ENCODE results near the gene KCNG3.

Gene KCNG3

GRCh38 chr2:42463570-42463969, 30.2 kb downstream of the KCNG3 start:
- Histone ChIP-seq H3K4me3 (ENCODE audit: insufficient read depth, low read length, poor library complexity, severe bottlenecking) (no peak overlapping the region), H3K27me3 (ENCODE audit: low read length) (no peaks in the 10 kb centered on the region), H3K9me2 (replicated peaks; ENCODE audit: insufficient read depth, low read length) (no peaks in the 10 kb centered on the region), H3K36me3 (ENCODE audit: low read length) (no peaks in the 10 kb centered on the region), H3K9me3 (ENCODE audit: insufficient read depth, low read length) (no peaks in the 10 kb centered on the region), H3K27ac (ENCODE audit: low read depth, low read length) (no peak overlapping the region), H3F3A (ENCODE audit: insufficient read depth) (no peaks in the 10 kb centered on the region), H3K9ac (ENCODE audit: low read length) (no peak overlapping the region), H3K4me2 (ENCODE audit: low read depth, low read length, poor library complexity, severe bottlenecking) (no peak overlapping the region), H4K20me1 (ENCODE audit: low read depth, low read length) (no peaks in the 10 kb centered on the region), H3K79me2 (ENCODE audit: insufficient read depth, low read length) (no peaks in the 10 kb centered on the region), H2AFZ (ENCODE audit: low read depth, low read length, severe bottlenecking) (no peak overlapping the region)
- TF ChIP-seq CTCF (IDR thresholded peaks at IDR 0.05; ENCODE audit: insufficient read depth, low read length, poor library complexity, severe bottlenecking), result no peak
- TF ChIP-seq EZH2phosphoT487 (conservative IDR thresholded peaks at IDR 0.05; ENCODE audit: low read length), result no peak

GRCh38 chr2:42459296-42459695, 34.5 kb downstream of the KCNG3 start:
- Histone ChIP-seq H3K9me2 (replicated peaks; ENCODE audit: insufficient read depth, low read length) (no peaks in the 10 kb centered on the region), H3K27ac (ENCODE audit: low read depth, low read length) (no peak overlapping the region), H3K27me3 (ENCODE audit: low read length) (no peaks in the 10 kb centered on the region), H3F3A (ENCODE audit: insufficient read depth) (no peaks in the 10 kb centered on the region), H3K9me3 (ENCODE audit: insufficient read depth, low read length) (no peaks in the 10 kb centered on the region), H4K20me1 (ENCODE audit: low read depth, low read length) (no peaks in the 10 kb centered on the region), H3K4me2 (ENCODE audit: low read depth, low read length, poor library complexity, severe bottlenecking) (no peak overlapping the region), H3K9ac (ENCODE audit: low read length) (no peak overlapping the region), H3K79me2 (ENCODE audit: insufficient read depth, low read length) (no peaks in the 10 kb centered on the region), H3K4me3 (ENCODE audit: insufficient read depth, low read length, poor library complexity, severe bottlenecking) (no peak overlapping the region), H3K36me3 (ENCODE audit: low read length) (no peaks in the 10 kb centered on the region), H2AFZ (ENCODE audit: low read depth, low read length, severe bottlenecking) (no peak overlapping the region)
- TF ChIP-seq EZH2phosphoT487 (conservative IDR thresholded peaks at IDR 0.05; ENCODE audit: low read length) (no peak), CTCF (IDR thresholded peaks at IDR 0.05; ENCODE audit: insufficient read depth, low read length, poor library complexity, severe bottlenecking) (no peak)

- H3K79me2 ChIP-seq (ENCODE audit: insufficient read depth, low read length), result no peaks in the 10 kb centered on the region
Observed at GRCh38 chr2:42458396-42458795, 35.4 kb downstream of the KCNG3 start.

More at GRCh38 chr2:42458396-42458795, 35.4 kb downstream of the KCNG3 start:
- H3K9ac ChIP-seq (ENCODE audit: low read length), result no peak overlapping the region
- H3K9me2 ChIP-seq (replicated peaks; ENCODE audit: insufficient read depth, low read length), result no peaks in the 10 kb centered on the region
- H3K9me3 ChIP-seq (ENCODE audit: insufficient read depth, low read length), result no peaks in the 10 kb centered on the region
- H4K20me1 ChIP-seq (ENCODE audit: low read depth, low read length), result no peaks in the 10 kb centered on the region
- no peak overlapping the region for H3K4me3 ChIP-seq (ENCODE audit: insufficient read depth, low read length, poor library complexity, severe bottlenecking)
- no peak for TF ChIP-seq EZH2phosphoT487 (conservative IDR thresholded peaks at IDR 0.05; ENCODE audit: low read length)
- no peak for TF ChIP-seq CTCF (IDR thresholded peaks at IDR 0.05; ENCODE audit: insufficient read depth, low read length, poor library complexity, severe bottlenecking)
- H3K27ac ChIP-seq (ENCODE audit: low read depth, low read length), result no peak overlapping the region
- H3F3A ChIP-seq (ENCODE audit: insufficient read depth), result no peaks in the 10 kb centered on the region
- no peak overlapping the region for H3K4me2 ChIP-seq (ENCODE audit: low read depth, low read length, poor library complexity, severe bottlenecking)
- H3K36me3 ChIP-seq (ENCODE audit: low read length), result no peaks in the 10 kb centered on the region
- H3K27me3 ChIP-seq (ENCODE audit: low read length), result no peaks in the 10 kb centered on the region
- no peak overlapping the region for H2AFZ ChIP-seq (ENCODE audit: low read depth, low read length, severe bottlenecking)
